Epithelial cell of prostate (primary cell): Measurements from ENCODE around the gene GKAP1.
"Not testable (repeated sequence)": the region's sequence is repeated elsewhere in the genome, so short reads cannot be mapped to it uniquely, and the experiment has no call there.

Experiments used
- DNase-seq: peaks from one replicate; pipeline ENCODE4 v3.0.0-alpha.2; 2011; ENCODE audit warnings: low read depth, low spot score
- H3K27ac ChIP-seq: fragments of 450-650 bp; 2 replicates; pipeline ENCODE4 v1.5.1; 2017; ENCODE audit warnings: mild to moderate bottlenecking

The GKAP1 gene

DNA sequence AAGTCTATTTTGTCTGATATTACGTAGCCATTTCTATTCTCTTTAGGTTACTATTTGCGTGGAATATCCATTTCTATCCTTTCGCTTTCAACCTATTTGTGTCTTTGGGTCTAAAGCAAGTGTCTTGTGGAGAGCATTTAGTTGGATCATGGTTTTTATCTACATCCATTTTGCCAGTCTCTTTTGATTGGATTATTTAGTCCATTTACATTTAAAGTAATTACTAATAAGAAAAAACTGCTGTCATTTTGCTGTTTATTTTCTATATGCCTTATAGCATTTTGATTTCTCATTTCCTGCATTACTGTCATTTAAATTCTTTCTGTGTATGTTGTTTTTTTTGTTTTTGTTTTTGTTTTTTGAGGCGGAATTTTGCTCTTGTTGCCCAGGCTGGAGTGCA is 83.8 kb downstream of the GKAP1 start:
- no peak for DNase-seq
- H3K27ac ChIP-seq, result no peak overlapping the region

- DNase-seq, result not testable (repeated sequence)
These were observed 88.8 kb downstream of the GKAP1 start for GRCh38 chr9:83728591-83729368.

DNA sequence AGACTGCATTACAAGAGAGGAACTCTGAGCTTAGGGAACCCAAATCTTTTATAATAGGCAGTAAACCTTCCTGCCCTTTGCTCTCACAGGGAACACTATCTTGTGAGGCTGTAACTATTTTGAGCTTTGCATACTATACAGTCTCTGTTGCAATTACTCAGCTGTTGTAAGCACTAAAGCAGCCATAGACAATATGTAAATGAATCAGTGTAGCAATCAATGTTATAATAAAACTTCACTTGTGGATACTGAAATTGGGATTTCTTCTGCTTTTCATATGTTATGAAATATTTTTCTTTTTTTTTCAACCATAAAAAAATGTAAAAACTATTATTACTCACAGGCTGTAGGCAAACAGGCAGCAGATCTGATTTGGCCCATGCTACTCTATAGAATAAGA is 93.1 kb downstream of the GKAP1 start:
- no peak for DNase-seq
- no peak overlapping the region for H3K27ac ChIP-seq

More at GRCh38 chr9:83728591-83729368, 88.8 kb downstream of the GKAP1 start:
- H3K27ac ChIP-seq, result not testable (repeated sequence)

DNA sequence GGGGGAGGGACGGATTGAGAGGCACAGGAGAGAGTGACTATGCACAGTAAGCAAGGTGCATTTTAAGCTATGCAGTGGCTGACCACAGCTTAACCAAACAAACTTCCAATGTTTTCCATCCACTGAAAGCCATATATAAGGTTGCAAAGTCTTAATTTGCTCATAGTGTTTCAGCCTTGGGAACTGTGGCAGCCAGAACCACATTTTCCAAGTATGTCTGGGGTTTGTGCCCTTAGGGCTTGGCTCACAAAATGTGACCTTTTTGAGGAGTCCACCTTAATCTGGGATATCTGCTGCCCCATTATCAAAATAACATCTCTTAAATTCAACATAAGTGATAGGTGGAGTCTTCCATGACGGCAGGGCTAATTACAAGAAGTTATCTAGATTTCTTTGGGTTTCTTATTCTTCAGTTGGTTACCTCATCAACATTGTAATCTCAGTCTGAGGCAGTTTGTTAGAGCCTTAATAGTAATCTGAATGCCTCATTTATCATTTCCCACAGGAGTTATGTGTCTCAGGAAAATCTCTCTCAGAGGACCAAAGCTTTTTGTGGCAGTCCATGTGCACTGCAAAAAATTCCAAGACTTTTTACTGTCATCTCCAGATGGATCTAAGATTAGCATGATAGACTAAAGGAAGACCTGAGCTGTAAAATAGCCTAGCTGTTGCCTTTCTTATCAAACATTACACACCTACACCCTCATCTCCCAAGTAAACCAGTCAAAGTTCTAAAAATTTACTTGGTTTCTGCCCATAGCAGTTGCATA is 94.7 kb downstream of the GKAP1 start:
- no peak overlapping the region for H3K27ac ChIP-seq
- no peak for DNase-seq

- H3K27ac ChIP-seq, result no peak overlapping the region
- no peak for DNase-seq
These were observed 96.1 kb downstream of the GKAP1 start for GRCh38 chr9:83721509-83721908.

- H3K27ac ChIP-seq, result no peak overlapping the region
- no peak for DNase-seq
These were observed 101.8 kb downstream of the GKAP1 start for GRCh38 chr9:83715794-83716193.

GRCh38 chr9:83715221-83715620 is 102.3 kb downstream of the GKAP1 start:
- no peak overlapping the region for H3K27ac ChIP-seq
- DNase-seq, result no peak

GRCh38 chr9:83714329-83714728 is 103.2 kb downstream of the GKAP1 start:
- DNase-seq, result no peak
- H3K27ac ChIP-seq, result no peak overlapping the region

DNA sequence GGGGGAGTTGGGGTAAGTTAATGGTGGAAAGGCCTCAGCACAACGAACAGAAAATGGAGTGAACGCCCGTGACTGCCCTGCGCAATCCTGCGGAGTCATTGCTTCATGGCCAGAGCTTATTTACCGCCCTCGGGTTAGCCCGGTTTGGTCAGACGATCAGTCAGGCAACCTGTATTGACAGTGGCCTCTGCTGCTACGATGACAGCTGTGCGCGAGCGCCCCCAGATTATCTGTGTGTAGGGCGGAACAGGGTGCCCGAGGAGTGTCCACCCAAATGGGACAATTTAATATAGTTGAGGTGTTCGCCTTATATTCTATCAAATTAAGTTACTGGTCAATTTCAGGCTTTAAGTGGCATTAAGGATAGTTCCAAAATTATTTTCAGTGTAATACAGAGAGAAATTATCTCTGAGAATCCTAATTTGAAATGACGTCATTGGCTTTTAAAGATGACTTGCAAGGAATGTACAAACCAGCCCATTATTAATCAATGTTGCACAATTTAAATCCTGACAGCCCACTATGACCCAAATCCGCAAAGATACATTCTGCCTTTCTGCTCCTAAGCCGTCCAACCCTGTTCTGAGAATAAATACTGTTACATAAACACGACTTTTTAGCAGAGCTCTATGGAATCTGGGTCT is 108.9 kb downstream of the GKAP1 start:
- DNase-seq, result peak; percentile 29

GRCh38 chr9:83707768-83708514 is 109.6 kb downstream of the GKAP1 start, which contains the start of gene UBQLN1:
TSS of gene UBQLN1 (minus strand) at chr9:83707958. CDS start at chr9:83707679, 279 bp downstream.
- H3K27ac ChIP-seq, result peak within 1 kb of the TSS; percentile 95
- peak; percentile 82 for DNase-seq

More for the DNA sequence above, 108.9 kb downstream of the GKAP1 start:
- H3K27ac ChIP-seq, result peak overlapping the region; percentile 95

GRCh38 chr9:83707518-83707767 is 110.1 kb downstream of the GKAP1 start:
- DNase-seq, result peak; percentile 43
- H3K27ac ChIP-seq, result peak overlapping the region; percentile 95

- no peak for DNase-seq
- H3K27ac ChIP-seq, result peak overlapping the region; percentile 95
These were observed 110.7 kb downstream of the GKAP1 start for GRCh38 chr9:83706676-83707517.

DNA sequence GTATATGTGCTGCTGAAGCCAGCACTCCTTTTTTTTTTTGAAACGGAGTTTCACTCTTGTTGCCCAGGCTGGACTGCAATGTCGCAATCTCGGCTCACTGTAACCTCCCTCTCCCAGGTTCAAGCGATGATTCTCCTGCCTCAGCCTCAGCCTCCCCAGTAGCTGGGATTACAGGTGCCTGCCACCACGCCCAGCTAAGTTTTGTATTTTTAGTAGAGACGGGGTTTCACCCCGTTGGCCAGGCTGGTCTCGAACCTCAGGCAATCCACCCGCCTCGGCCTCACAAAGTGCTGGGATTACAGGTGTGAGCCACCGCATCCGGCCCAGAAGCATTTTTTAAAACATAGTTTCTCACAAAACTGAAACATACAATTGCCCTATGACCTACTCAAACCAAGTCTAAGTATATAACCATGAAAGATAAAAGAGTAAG is 112.3 kb downstream of the GKAP1 start:
- not testable (repeated sequence) for DNase-seq, H3K27ac ChIP-seq

DNA sequence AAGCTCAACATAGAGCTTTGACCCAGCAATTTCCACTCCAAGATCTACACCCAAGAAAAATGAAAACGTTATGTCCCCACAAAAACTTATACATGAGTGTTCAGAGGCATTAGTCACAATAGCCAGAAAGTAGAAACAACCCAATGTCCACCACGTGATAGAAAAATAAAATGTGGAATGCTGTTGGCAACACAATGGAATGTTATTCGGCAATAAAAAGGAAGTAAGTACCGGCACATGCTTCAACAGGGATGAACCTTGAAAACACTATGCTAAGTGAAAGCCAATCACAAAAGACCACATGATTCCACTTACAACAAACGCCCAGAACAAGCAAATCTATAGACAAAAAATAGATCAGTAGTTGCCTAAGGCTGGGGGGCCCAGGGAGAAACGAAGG is 115.8 kb downstream of the GKAP1 start:
- peak; percentile 31 for DNase-seq

DNA sequence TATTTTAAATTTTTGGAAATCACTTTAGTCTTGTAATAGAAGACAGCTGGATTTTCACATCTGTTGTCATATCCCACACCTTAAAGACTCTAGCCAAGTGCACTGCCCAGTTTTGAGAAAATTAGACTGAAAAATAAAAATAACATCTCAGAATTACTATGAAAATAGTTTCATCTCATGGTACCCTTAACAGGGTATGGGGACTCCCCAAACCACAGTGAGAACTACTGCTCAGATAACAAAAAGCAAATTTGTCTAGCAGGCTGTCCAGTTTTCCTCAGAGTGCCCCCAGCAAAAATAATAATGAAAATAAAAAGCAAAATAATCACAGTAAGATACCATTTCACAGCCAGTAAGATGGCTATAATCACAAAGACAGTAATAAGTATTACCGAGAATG is 116.3 kb downstream of the GKAP1 start:
- H3K27ac ChIP-seq, result peak overlapping the region; percentile 24
- no peak for DNase-seq

More for the DNA sequence above, 115.8 kb downstream of the GKAP1 start:
- H3K27ac ChIP-seq, result peak overlapping the region; percentile 24

- no peak overlapping the region for H3K27ac ChIP-seq
- DNase-seq, result no peak
These were observed 118.0 kb downstream of the GKAP1 start for GRCh38 chr9:83699615-83700014.

- no peak overlapping the region for H3K27ac ChIP-seq
- DNase-seq, result no peak
These were observed 118.5 kb downstream of the GKAP1 start for GRCh38 chr9:83698976-83699585.

GRCh38 chr9:83691492-83691891 is 126.1 kb downstream of the GKAP1 start:
- H3K27ac ChIP-seq, result no peak overlapping the region
- DNase-seq, result no peak
